ENCODE data around the gene OOSP4A.

GRCh38 chr11:59918480-59918879 is 45.4 kb upstream of the OOSP4A start:
- TF ChIP-seq RAD21 (conservative IDR thresholded peaks at IDR 0.05 in 1 of 2, IDR thresholded peaks at IDR 0.05 in 1 of 2) (no peak), POLR2A (IDR thresholded peaks at IDR 0.05; ENCODE audit: low read length) (no peak), BCL3 (IDR thresholded peaks at IDR 0.05) (no peak), EP300 (IDR thresholded peaks at IDR 0.05) (no peak), EHF (CRISPR knock-in tag; IDR thresholded peaks at IDR 0.05) (no peak)

Measured in A549 (cell line).